Omental fat pad (tissue), 4 donors: Measurements from ENCODE around the gene CCDC171. TPM values are rescaled to one million over a fixed set of nuclear protein-coding genes. Genes with fewer than 3 reads are reported as not detected.
"Not testable (repeated sequence)": the region's sequence is repeated elsewhere in the genome, so short reads cannot be mapped to it uniquely, and the experiment has no call there.

ENCODE experiments used
- ATAC-seq: fragments of 150-250 bp; one replicate; pipeline ENCODE4 v1.9.1; 2016; ENCODE audit warnings: mild to moderate bottlenecking, moderate library complexity; ENCODE audit not compliant: low FRiP score
- DNase-seq: peaks from one replicate; pipeline ENCODE4 v3.0.0-alpha.2; 2019; ENCODE audit warnings: low spot score
- total RNA-seq, 4 donors: library from RNA; depleted of rRNA; stranded (reverse); fragments of >200 nt; gene quantifications; one replicate each; pipeline ENCODE4 v1.1.0, GENCODE V29; 2016
- TF ChIP-seq, protein P1 (sequence below), 3 donors: fragments of 450-650 bp; IDR thresholded peaks; one replicate each; pipeline ENCODE4 v1.5.1; 2016 to 2017; ENCODE audit warnings: antibody characterized with exemption in 3 of 3, mild to moderate bottlenecking in 3 of 3, moderate library complexity in 2 of 3

The CCDC171 gene
- total RNA-seq, 4 donors from 2014 or later, result 1.1 to 5.0 (median 2.1) TPM

DNA sequence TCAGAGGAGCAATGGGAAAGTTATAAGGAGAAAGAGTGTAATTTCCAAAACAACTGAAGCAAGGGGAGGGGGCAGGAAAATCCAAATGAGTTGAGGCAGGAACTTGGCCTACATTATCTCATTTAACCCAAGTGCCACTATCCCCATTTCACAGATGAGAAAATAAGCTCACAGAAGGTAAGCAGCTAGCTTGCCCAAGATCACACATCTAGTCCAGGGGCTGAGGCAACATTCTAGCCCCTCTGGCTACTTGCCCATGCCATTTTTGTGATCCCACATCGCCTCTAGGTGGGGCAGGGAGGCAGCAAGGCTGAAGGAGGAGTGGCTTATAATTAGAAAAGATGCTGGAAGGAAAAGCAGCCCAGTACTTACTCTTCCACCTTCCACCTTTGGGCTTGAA lies 39.5 kb upstream of the CCDC171 start:
- TF ChIP-seq, protein P1, sequence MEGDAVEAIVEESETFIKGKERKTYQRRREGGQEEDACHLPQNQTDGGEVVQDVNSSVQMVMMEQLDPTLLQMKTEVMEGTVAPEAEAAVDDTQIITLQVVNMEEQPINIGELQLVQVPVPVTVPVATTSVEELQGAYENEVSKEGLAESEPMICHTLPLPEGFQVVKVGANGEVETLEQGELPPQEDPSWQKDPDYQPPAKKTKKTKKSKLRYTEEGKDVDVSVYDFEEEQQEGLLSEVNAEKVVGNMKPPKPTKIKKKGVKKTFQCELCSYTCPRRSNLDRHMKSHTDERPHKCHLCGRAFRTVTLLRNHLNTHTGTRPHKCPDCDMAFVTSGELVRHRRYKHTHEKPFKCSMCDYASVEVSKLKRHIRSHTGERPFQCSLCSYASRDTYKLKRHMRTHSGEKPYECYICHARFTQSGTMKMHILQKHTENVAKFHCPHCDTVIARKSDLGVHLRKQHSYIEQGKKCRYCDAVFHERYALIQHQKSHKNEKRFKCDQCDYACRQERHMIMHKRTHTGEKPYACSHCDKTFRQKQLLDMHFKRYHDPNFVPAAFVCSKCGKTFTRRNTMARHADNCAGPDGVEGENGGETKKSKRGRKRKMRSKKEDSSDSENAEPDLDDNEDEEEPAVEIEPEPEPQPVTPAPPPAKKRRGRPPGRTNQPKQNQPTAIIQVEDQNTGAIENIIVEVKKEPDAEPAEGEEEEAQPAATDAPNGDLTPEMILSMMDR (IDR thresholded peaks at IDR 0.05), result no peak
- DNase-seq (no peak), ATAC-seq (no peak)

DNA sequence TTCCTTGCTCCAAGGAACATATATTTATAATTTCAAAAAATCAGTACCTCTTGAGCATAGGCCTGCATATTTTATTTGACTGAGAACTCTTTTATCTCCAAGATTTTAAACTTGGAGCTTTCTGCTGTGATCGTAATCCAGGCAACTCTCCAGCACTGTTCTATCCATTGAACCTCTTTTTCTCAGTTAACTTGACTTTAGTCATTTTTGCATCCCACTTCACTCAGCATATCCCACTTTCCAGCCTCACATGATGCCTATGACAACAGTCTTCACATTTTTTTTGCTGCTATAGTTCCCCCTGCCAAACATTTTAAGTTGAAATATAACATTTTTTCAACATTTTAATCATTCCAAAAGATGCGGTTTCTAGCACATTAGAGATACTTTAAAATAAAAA lies 33.0 kb upstream of the CCDC171 start:
- TF ChIP-seq, protein P1 (IDR thresholded peaks at IDR 0.05), result no peak
- DNase-seq (no peak), ATAC-seq (no peak)

GRCh38 chr9:15521254-15521653 lies 31.6 kb upstream of the CCDC171 start:
- ATAC-seq (no peak), DNase-seq (no peak)

DNA sequence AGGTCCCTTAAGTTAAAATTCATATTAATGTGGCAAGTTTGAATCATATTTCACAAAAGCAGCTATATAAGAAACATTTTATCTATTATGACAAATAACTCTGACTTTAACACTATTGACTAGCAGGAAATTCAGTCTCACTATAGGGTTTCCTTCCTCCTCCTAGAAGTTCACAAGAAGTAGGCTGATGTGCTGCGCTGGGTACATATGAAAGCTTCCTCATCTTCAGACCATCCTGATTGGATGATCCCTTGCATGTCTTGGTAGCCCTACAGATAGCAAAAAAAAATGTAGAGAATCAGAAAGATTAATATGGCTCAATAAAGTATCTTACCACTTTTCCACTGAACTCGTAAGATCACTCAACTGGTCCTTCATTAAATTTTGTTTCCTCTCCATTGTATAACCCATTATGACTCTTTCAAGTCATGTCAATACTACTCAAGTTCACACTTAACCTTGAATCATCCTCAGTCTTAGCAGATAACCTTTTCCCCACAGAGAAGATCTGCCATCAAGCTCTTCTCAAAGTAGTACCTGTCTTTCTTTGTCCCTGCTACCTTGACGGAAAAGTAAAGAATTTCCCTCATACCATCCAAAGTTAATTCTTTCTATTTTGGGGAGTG lies 30.6 kb upstream of the CCDC171 start:
- TF ChIP-seq, protein P1 (IDR thresholded peaks at IDR 0.05), result no peak
- DNase-seq (no peak), ATAC-seq (no peak)

More at GRCh38 chr9:15521254-15521653, 31.6 kb upstream of the CCDC171 start:
- TF ChIP-seq, protein P1 (IDR thresholded peaks at IDR 0.05), result no peak

- ATAC-seq (no peak), DNase-seq (no peak)
- TF ChIP-seq, protein P1 (IDR thresholded peaks at IDR 0.05), result no peak
Measured at GRCh38 chr9:15524845-15525455, 27.9 kb upstream of the CCDC171 start.

GRCh38 chr9:15525958-15526357 lies 26.9 kb upstream of the CCDC171 start:
- no peak for DNase-seq
- TF ChIP-seq, protein P1 (IDR thresholded peaks at IDR 0.05), result no peak
- no peak for ATAC-seq

GRCh38 chr9:15527035-15527434 lies 25.8 kb upstream of the CCDC171 start:
- DNase-seq, ATAC-seq: not testable (repeated sequence)
